Activated CD4-positive, alpha-beta T cell treated with anti-CD3 and anti-CD28 coated beads for 1 hour (primary cell): Measurements from ENCODE around the gene ABCB8.

Experiments
- DNase-seq: peaks from one replicate; pipeline ENCODE4 v3.0.0-alpha.2; 2020

ABCB8 gene

GRCh38 chr7:151059367-151060112 is 31.3 kb downstream of the ABCB8 start, which contains the start of gene SLC4A2:
TSS of gene SLC4A2 (plus strand) at chr7:151059589. CDS start at chr7:151061988, 2,399 bp downstream.
- DNase-seq: peak; percentile 58

- no peak for DNase-seq
Observed at GRCh38 chr7:151060113-151060415, 31.8 kb downstream of the ABCB8 start.

GRCh38 chr7:151060416-151061212 is 32.4 kb downstream of the ABCB8 start:
- no peak for DNase-seq

- no peak for DNase-seq
Observed at GRCh38 chr7:151061213-151062110, 33.2 kb downstream of the ABCB8 start.

DNA sequence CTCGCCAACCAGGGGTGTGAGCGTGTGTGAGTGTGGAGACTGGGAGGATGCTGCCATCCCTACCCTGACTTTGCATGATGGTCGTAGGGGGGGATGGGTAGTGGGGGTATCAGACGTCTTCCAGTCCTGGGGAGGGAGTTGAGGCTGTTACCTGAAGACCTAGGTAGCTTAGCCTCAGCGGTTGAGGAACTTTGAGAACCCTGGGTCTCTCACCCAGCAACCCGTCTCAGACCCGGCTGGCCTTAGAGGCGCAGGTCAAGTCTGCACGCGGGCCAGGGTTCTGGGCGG is 33.8 kb downstream of the ABCB8 start:
- DNase-seq: no peak

- no peak for DNase-seq
Observed at GRCh38 chr7:151062399-151063211, 34.4 kb downstream of the ABCB8 start.

GRCh38 chr7:151063212-151063561 is 34.9 kb downstream of the ABCB8 start:
- no peak for DNase-seq

DNA sequence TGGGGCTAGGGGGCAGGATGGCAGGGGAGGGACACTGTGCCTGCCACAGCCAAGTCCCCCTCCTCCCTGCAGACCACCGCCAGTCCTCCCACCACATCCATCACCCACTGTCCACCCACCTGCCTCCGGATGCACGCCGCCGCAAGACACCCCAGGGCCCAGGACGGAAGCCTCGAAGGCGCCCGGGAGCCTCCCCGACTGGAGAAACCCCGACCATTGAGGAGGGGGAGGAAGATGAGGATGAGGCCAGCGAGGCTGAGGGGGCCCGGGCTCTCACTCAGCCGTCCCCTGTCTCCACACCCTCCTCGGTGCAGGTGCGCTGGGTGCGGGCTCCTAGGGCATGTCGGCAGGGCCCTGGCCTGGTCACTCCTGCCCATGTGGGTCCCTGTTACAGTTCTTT is 36.2 kb downstream of the ABCB8 start:
- no peak for DNase-seq

- DNase-seq: no peak
Observed at GRCh38 chr7:151064993-151065392, 36.7 kb downstream of the ABCB8 start.

DNA sequence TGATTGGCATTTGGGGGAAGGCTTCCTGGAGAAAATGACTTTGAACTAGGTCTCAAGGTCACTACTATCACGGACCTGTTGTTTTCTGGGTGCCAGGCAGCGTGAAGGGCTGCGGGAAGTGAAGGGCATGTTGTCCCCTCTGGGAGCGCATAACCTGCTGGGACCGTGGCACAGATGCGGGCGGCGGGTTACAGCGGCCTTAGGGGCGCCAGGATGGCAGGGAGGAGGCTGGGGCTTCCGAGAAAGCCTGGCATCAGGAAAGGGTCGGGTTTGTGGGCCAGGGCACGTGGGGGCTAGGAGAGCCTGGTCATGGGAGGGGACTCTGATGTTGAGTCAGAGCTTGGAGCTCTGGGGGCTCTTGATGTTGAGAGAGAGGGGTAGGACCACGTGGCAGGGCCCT is 37.3 kb downstream of the ABCB8 start:
- DNase-seq: no peak

- no peak for DNase-seq
Observed at GRCh38 chr7:151066273-151066974, 38.2 kb downstream of the ABCB8 start.

DNA sequence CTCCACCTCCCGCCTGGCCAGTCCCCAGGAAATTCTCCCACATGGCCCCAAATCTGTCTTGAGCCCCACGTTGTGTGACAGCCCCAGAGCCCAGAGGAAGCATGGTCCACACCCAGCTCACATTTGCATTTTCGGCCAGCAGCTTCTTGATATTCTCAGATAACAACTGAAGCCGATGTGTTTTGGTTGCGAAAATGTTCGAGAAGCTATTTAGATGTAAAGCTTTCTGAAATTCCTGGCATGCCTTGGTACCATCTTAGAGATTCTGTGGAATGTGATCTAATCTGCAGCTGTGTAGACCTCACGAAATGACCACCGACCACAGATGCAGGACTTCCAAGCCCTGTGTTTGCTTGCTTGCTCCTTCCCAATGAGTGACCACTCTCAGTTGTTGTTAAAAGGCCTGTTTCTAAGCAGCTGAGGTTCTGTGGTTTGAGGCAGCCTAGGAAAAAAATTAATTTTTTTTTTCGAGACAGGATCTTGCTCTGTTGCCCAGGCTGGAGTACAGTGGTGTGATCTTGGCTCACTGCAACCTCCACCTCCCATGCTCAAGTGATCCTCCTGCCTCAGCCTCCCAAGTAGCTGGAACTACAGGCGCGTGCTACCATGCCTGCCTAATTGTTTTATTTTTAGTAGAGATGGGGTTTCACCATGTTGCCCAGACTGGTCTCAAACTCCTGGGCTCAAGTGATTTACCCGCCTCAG is 40.0 kb downstream of the ABCB8 start:
- DNase-seq: no peak

DNA sequence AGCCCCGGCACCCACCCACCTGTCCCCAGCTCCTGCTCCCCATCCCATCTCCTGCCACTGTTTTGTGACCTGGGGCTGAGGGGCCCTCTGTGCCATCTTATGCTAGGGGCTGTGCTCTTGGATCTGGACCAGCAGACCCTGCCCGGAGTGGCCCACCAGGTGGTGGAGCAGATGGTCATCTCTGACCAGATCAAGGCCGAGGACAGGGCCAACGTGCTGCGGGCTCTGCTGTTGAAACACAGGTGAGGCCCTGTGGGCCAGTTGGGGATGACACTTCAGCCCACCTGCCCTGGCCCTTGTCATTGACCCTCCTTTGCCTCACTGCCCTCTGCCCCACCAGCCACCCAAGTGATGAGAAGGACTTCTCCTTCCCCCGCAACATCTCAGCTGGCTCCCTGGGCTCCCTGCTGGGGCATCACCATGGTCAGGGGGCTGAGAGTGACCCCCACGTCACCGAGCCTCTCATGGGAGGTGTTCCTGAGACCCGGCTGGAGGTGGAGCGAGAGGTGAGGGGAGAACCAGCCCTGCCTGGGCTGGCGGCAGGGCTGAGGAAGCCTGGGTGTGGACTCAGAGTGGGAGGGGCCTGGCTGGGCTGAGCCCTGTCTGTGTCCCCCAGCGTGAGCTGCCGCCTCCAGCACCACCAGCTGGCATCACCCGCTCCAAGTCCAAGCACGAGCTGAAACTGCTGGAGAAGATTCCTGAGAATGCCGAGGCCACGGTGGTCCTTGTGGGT is 41.8 kb downstream of the ABCB8 start:
- no peak for DNase-seq

GRCh38 chr7:151070574-151070960 is 42.3 kb downstream of the ABCB8 start:
- no peak for DNase-seq

DNA sequence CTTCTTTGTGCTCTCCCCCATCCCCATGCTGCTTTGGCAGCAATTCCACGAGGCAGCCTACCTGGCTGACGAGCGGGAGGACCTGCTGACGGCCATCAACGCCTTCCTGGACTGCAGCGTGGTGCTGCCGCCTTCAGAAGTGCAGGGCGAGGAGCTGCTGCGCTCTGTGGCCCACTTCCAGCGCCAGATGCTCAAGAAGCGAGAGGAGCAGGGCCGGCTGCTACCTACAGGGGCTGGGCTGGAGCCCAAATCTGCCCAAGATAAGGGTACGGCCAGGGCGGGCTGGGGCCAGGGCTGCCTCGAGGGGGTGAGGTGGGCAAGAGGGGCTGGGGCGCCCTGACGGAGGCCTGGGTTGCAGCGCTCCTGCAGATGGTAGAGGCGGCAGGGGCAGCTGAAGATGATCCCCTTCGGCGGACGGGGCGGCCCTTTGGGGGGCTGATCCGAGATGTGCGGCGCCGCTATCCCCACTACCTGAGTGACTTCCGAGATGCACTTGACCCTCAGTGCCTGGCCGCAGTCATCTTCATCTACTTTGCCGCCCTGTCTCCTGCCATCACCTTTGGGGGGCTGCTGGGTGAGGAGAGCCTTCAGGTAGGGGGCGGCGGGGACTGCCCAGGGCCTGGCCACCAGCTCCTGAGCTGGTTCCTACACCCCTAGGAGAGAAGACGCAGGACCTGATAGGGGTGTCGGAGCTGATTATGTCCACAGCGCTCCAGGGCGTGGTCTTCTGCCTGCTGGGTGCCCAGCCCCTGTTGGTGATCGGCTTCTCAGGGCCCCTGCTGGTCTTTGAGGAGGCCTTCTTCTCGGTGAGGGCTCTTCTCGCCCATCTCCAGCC is 43.0 kb downstream of the ABCB8 start:
- no peak for DNase-seq

DNA sequence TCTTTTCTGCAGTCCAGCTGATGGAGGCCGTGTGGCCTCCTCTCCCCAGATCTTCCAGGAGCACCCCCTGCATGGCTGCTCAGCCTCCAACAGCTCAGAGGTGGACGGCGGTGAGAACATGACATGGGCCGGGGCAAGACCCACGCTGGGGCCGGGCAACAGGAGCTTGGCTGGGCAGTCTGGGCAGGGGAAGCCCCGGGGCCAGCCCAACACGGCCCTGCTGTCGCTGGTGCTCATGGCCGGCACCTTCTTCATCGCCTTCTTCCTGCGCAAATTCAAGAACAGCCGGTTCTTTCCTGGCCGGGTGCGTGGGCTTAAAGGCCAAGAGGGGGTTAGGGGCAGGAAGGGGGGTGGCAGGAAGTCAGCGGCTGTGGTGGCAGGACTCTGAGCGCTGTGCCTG is 45.7 kb downstream of the ABCB8 start:
- DNase-seq: no peak

GRCh38 chr7:151074817-151075661 is 46.8 kb downstream of the ABCB8 start:
- DNase-seq: no peak

DNA sequence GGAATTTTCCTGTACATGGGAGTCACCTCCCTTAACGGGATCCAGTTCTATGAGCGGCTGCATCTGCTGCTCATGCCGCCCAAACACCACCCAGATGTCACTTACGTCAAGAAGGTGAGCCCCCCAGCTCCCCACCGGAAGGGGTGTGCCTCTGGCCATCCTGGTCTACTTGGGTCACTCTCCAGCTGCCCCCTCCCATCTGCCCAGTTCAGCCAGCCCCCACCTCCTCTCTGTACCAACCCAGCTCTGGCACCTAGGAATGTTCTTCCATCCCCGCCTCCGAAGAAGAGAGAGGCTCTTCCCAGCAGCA is 47.4 kb downstream of the ABCB8 start:
- no peak for DNase-seq

- no peak for DNase-seq
Observed at GRCh38 chr7:151075978-151076426, 47.8 kb downstream of the ABCB8 start.
